Adrenal gland (tissue), 12 donors: ENCODE data around the gene SDK1. TPM values are rescaled to one million over a fixed set of nuclear protein-coding genes. Genes with fewer than 3 reads are reported as not detected.

Experiments used
- DNase-seq, 7 donors: peaks; one replicate each; pipeline ENCODE4 v3.0.0-alpha.2; 2019 to 2020
- H3K27ac ChIP-seq, 5 donors: fragments of 200-600 bp; sonication (generic) in 4 of 5; 1 replicate in 3 of 5; 2 replicates in 2 of 5; pipeline versions ENCODE4 v1.5.1 to v1.8.0; 2016 to 2020; ENCODE audit warnings: mild to moderate bottlenecking in 1 of 5
- H3K27me3 ChIP-seq: fragments of 200-600 bp; 2 replicates; pipeline ENCODE4 v1.8.0; 2021
- H3K36me3 ChIP-seq, 2 donors: fragments of 200-600 bp; replicated peaks in 1 of 2; 1 replicate in 1 of 2; 2 replicates in 1 of 2; pipeline versions ENCODE4 v1.5.1 to v1.8.0; 2018 to 2022
- H3K4me1 ChIP-seq, 2 donors: fragments of 200-600 bp; replicated peaks in 1 of 2; 1 replicate in 1 of 2; 2 replicates in 1 of 2; pipeline versions ENCODE4 v1.5.1 to v1.8.0; 2018 to 2021
- H3K4me3 ChIP-seq, 4 donors: fragments of 200-600 bp; sonication (generic) in 3 of 4; one replicate each; pipeline ENCODE4 v1.5.1; 2016 to 2018
- H3K9me3 ChIP-seq, 3 donors: fragments of 200-600 bp; sonication (generic) in 1 of 3; replicated peaks in 1 of 3; 1 replicate in 2 of 3; 2 replicates in 1 of 3; pipeline versions ENCODE4 v1.5.1 to v1.8.0; 2016 to 2021
- POLR2A ChIP-seq, 2 donors: fragments of 450-650 bp; IDR thresholded peaks; one replicate each; pipeline ENCODE4 v1.6.1; 2017; ENCODE audit warnings: antibody characterized with exemption in 2 of 2, mild to moderate bottlenecking in 2 of 2, moderate library complexity in 1 of 2
- WGBS, 4 donors: extraction: QIAGEN DNeasy Blood & Tissue Kit in 2 of 4; methylation state at CpG; one replicate each; pipeline versions ENCODE4 v1.1.5 to v1.1.7; 2013 to 2017; 5-methylcytosine and 5-hydroxymethylcytosine counted together
- intact Hi-C, 2 donors: fragments of 100-400 bp; cut with DNase I; formaldehyde crosslinking; loops; one replicate each; pipeline versions ENCODE4 v1.14.1 to v1.15.0; 2022 to 2023
- polyA plus RNA-seq, 3 donors: library from polyadenylated mRNA; stranded (reverse); fragments of 200-250 nt in 2 of 3; fragments of 350-450 nt in 1 of 3; fragmentation: Illumina TruSeq in 1 of 3; extraction: RNeasy Lipid Tissue Mini Kit (QIAGEN cat#74804) in 1 of 3; gene quantifications; one replicate each; pipeline ENCODE4 v1.2.3, GENCODE V29; 2013 to 2014
- total RNA-seq, 9 donors: library from RNA; depleted of rRNA in 4 of 9; stranded (reverse); fragments of >200 nt in 4 of 9; fragments of 120-200 nt in 1 of 9; fragmentation: NEBNext Ultra II Directional in 1 of 9; extraction: Animal tissue kit (Norgen Biotek cat#: 25700) in 1 of 9; gene quantifications; one replicate each; pipeline versions ENCODE4 v1.1.0 to v1.2.4, GENCODE V29; 2013 to 2023
- TF ChIP-seq, protein P1 (sequence below), 6 experiments: fragments of 450-650 bp in 4 of 6; fragments of 200-600 bp in 2 of 6; sonication (generic) in 1 of 6; IDR thresholded peaks; 1 replicate in 5 of 6; 2 replicates in 1 of 6; pipeline versions ENCODE4 v1.5.1 to v1.8.0; 2016 to 2021; ENCODE audit warnings: antibody characterized with exemption in 6 of 6, mild to moderate bottlenecking in 2 of 6, moderate library complexity in 1 of 6
- donor health status: healthy with polysubstance abuse.
- donor health status: Bipolar disorder and iron deficiency.
- donor health status: DM: yes; HTN: yes; CAD: no.
- donor health status: DM: no; HTN: no; CAD: no.
- donor health status: DM: no; HTN: no; CAD: no.
- donor health status: DM: yes; HTN: yes; CAD: no.

SDK1 gene
- total and polyA plus RNA-seq, 12 donors = 0.50 to 3.6 (median 1.5) TPM

DNA sequence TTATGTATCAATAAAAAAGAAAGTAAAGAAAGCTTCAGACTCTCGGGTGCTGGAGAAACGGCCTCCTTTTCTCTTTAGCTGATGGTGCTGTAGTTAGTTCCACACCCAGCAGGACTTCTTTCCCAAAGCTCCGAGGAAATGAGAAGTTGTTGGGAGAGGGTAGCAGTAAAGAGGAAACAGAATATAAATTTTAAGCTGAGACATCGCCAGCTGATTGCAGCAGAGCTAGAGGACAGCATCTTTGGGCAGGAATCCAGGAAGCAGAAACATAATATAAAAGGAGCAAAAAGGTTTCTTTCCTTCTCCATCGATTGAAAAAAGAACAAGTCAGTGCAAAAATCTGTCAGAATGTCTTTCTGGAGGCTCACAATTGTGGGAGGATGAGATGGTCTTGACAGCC lies 764.1 kb downstream of the SDK1 start:
- Histone ChIP-seq H3K9me3 (no peaks in the 10 kb centered on the region), H3K4me3 (no peak overlapping the region), H3K27ac (no peak overlapping the region), H3K27me3 (no peaks in the 10 kb centered on the region), H3K4me1 (no peaks in the 10 kb centered on the region), H3K36me3 (no peaks in the 10 kb centered on the region)
- WGBS, 4 donors = 23 to 28% (median 27%) methylated on average over 5 of the region's 5 CpGs
- intact Hi-C loops = no loop called here
- DNase-seq = peak in 2 of 7 donors; percentile 14 to 34
- TF ChIP-seq POLR2A (IDR thresholded peaks at IDR 0.05) = no peak
- TF ChIP-seq, protein P1, sequence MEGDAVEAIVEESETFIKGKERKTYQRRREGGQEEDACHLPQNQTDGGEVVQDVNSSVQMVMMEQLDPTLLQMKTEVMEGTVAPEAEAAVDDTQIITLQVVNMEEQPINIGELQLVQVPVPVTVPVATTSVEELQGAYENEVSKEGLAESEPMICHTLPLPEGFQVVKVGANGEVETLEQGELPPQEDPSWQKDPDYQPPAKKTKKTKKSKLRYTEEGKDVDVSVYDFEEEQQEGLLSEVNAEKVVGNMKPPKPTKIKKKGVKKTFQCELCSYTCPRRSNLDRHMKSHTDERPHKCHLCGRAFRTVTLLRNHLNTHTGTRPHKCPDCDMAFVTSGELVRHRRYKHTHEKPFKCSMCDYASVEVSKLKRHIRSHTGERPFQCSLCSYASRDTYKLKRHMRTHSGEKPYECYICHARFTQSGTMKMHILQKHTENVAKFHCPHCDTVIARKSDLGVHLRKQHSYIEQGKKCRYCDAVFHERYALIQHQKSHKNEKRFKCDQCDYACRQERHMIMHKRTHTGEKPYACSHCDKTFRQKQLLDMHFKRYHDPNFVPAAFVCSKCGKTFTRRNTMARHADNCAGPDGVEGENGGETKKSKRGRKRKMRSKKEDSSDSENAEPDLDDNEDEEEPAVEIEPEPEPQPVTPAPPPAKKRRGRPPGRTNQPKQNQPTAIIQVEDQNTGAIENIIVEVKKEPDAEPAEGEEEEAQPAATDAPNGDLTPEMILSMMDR (IDR thresholded peaks at IDR 0.05) = no peak

DNA sequence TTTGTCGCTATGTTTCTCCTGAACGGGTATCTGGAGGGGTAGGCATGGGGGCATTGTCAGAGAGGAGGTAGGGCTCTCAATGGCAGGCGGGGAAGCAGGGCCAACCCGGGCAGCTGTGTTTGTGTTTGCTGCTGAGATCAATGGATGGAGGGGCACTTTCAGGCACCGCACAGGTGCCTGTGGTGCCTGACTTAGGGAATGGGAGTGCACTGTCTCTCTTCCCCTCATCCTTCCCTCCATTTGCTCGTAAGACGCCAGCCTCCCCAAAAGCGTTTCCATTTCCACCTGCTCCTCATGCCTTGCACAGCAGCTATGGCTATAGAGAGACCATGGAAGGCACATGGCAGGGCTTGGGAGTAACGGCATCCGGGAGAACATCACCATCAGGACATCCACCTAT lies 765.2 kb downstream of the SDK1 start:
- H3K4me1 ChIP-seq = no peaks in the 10 kb centered on the region
- no peaks in the 10 kb centered on the region for H3K27me3 ChIP-seq
- no peaks in the 10 kb centered on the region for H3K9me3 ChIP-seq
- no peak overlapping the region for H3K27ac ChIP-seq
- intact Hi-C loops = no loop called here
- 80 to 89% (median 86%) methylated on average over 10 of the region's 10 CpGs for WGBS, 4 donors
- TF ChIP-seq, protein P1 (IDR thresholded peaks at IDR 0.05) = no peak
- TF ChIP-seq POLR2A (IDR thresholded peaks at IDR 0.05) = no peak
- peak in 1 of 7 donors; percentile 39 for DNase-seq
- no peaks in the 10 kb centered on the region for H3K36me3 ChIP-seq
- H3K4me3 ChIP-seq = no peak overlapping the region

- Histone ChIP-seq H3K27me3 (no peaks in the 10 kb centered on the region), H3K36me3 (no peaks in the 10 kb centered on the region), H3K9me3 (no peaks in the 10 kb centered on the region), H3K27ac (no peak overlapping the region), H3K4me1 (no peaks in the 10 kb centered on the region), H3K4me3 (no peak overlapping the region)
- 77 to 83% (median 81%) methylated on average over 19 to 21 of the region's 21 CpGs for WGBS, 4 donors
- DNase-seq = no peak
- intact Hi-C loops = no loop called here
- no peak for TF ChIP-seq POLR2A (IDR thresholded peaks at IDR 0.05)
- TF ChIP-seq, protein P1 (IDR thresholded peaks at IDR 0.05) = no peak
These were observed 765.8 kb downstream of the SDK1 start for GRCh38 chr7:4066626-4067475.

- no peaks in the 10 kb centered on the region for H3K9me3 ChIP-seq
- no peaks in the 10 kb centered on the region for H3K27me3 ChIP-seq
- H3K4me3 ChIP-seq = no peak overlapping the region
- intact Hi-C loops = no loop called here
- peak in 1 of 7 donors; percentile 30 for DNase-seq
- H3K4me1 ChIP-seq = no peaks in the 10 kb centered on the region
- H3K36me3 ChIP-seq = no peaks in the 10 kb centered on the region
- H3K27ac ChIP-seq = no peak overlapping the region
- no peak for TF ChIP-seq POLR2A (IDR thresholded peaks at IDR 0.05)
- TF ChIP-seq, protein P1 (IDR thresholded peaks at IDR 0.05) = no peak
These were observed 766.4 kb downstream of the SDK1 start for GRCh38 chr7:4067476-4067760.
